Natural killer cell (primary cell): Measurements from ENCODE around the gene SHANK3. TPM values are rescaled to one million over a fixed set of nuclear protein-coding genes. Genes with fewer than 3 reads are reported as not detected.

Source experiments
- ATAC-seq, 3 donors: fragments of 150-1000 bp in 2 of 3; fragments of 200-7000 bp in 1 of 3; cut with Tn5 transposase; 1 replicate in 1 of 3; 2 replicates in 2 of 3; pipeline ENCODE4 v1.10.0; 2021; ENCODE audit warnings: mild to moderate bottlenecking in 2 of 3, moderate library complexity in 2 of 3
- DNase-seq, 2 donors: peaks; one replicate each; pipeline versions ENCODE4 v3.0.0 to v3.0.0-alpha.2; 2013 to 2021; ENCODE audit warnings: mixed read lengths in 1 of 2
- H3K27ac ChIP-seq: one replicate; pipeline ENCODE4 v1.5.1; 2013; ENCODE audit warnings: mild to moderate bottlenecking, low read length
- H3K27me3 ChIP-seq: one replicate; pipeline ENCODE4 v1.6.1; 2013; ENCODE audit warnings: low read length; ENCODE audit not compliant: control insufficient read depth, insufficient read depth
- H3K36me3 ChIP-seq: one replicate; pipeline ENCODE4 v1.6.1; 2013; ENCODE audit warnings: low read length; ENCODE audit not compliant: control insufficient read depth, insufficient read depth
- H3K4me1 ChIP-seq: one replicate; pipeline ENCODE4 v1.6.1; 2013; ENCODE audit warnings: low read length; ENCODE audit not compliant: control insufficient read depth, insufficient read depth
- H3K4me3 ChIP-seq: one replicate; pipeline ENCODE4 v1.5.1; 2013; ENCODE audit warnings: low read length
- H3K9me3 ChIP-seq: one replicate; pipeline ENCODE4 v1.6.1; 2013; ENCODE audit warnings: low read length; ENCODE audit not compliant: control insufficient read depth, insufficient read depth
- H3K27ac Mint-ChIP-seq, 2 donors: one replicate each; pipeline ENCODE4 v1.8.0; 2022; ENCODE audit warnings: mild to moderate bottlenecking in 2 of 2, mixed read lengths in 2 of 2, moderate library complexity in 1 of 2
- H3K27me3 Mint-ChIP-seq, 2 donors: one replicate each; pipeline ENCODE4 v1.8.0; 2022; ENCODE audit warnings: low read depth in 2 of 2, mixed read lengths in 2 of 2
- H3K36me3 Mint-ChIP-seq: one replicate; pipeline ENCODE4 v1.8.0; 2022; ENCODE audit warnings: mixed read lengths
- H3K4me1 Mint-ChIP-seq, 2 donors: one replicate each; pipeline ENCODE4 v1.8.0; 2022; ENCODE audit warnings: mixed read lengths in 2 of 2
- H3K4me3 Mint-ChIP-seq: one replicate; pipeline ENCODE4 v1.8.0; 2022; ENCODE audit warnings: mild to moderate bottlenecking, moderate library complexity, mixed read lengths
- H3K9me3 Mint-ChIP-seq, 2 donors: one replicate each; pipeline ENCODE4 v1.8.0; 2022; ENCODE audit warnings: mixed read lengths in 2 of 2
- WGBS: methylation state at CpG from one replicate; pipeline ENCODE4 v1.1.7; 2013; ENCODE audit warnings: missing lambda C conversion rate; ENCODE audit not compliant: insufficient coverage; 5-methylcytosine and 5-hydroxymethylcytosine counted together
- intact Hi-C: fragments of 100-400 bp; cut with micrococcal nuclease; formaldehyde crosslinking; loops from one replicate; pipeline ENCODE4 v1.14.2; 2022
- total RNA-seq, 4 donors: library from RNA; stranded (reverse); fragments of 120-200 nt in 1 of 4; gene quantifications; one replicate each; pipeline versions ENCODE4 v1.2.3 to v1.2.4, GENCODE V29; 2013 to 2022
- TF ChIP-seq, protein P1 (sequence below): fragments of 200-600 bp; IDR thresholded peaks from one replicate; pipeline ENCODE4 v1.8.0; 2022; ENCODE audit warnings: antibody characterized with exemption

The SHANK3 gene
- total RNA-seq, 3 donors from 2014 or later (not counting 1 experiment from before 2014, with no cell fraction given), result 0.07 TPM; not detected in 2

DNA sequence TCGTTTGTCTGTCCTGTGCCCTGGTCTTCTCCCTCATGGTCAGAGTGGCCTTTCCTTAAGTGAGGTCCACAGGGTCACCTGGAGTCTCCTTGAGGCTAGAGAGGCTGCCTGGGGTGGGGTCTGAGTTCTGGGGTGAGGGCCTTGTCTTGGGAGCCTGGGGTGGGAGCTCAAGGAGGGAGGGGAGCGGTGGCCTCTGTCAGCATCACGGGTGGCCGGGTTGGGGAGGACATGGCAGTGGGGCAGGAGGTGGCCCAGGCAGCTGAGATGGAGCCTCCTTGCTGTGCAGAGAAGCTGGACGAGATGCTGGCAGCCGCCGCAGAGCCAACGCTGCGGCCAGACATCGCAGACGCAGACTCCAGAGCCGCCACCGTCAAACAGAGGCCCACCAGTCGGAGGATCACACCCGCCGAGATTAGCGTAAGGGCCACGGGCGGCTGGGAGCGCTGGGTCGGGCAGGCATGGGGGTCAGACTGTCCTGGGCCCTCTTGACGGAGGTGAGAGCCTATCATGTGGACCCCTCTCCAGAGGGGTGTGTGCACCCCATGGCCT lies 42.1 kb downstream of the SHANK3 start:
- 92% methylated on average over 22 of the region's 22 CpGs for WGBS
- Mint-ChIP-seq H3K27me3 (no peaks in the 10 kb centered on the region), H3K36me3 (no peaks in the 10 kb centered on the region), H3K4me1 (no peaks in the 10 kb centered on the region), H3K4me3 (no peak overlapping the region), H3K27ac (no peak overlapping the region), H3K9me3 (no peaks in the 10 kb centered on the region)
- Histone ChIP-seq H3K27ac (no peak overlapping the region), H3K36me3 (no peaks in the 10 kb centered on the region), H3K27me3 (no peaks in the 10 kb centered on the region), H3K9me3 (no peaks in the 10 kb centered on the region), H3K4me1 (no peaks in the 10 kb centered on the region), H3K4me3 (no peak overlapping the region)
- TF ChIP-seq, protein P1, sequence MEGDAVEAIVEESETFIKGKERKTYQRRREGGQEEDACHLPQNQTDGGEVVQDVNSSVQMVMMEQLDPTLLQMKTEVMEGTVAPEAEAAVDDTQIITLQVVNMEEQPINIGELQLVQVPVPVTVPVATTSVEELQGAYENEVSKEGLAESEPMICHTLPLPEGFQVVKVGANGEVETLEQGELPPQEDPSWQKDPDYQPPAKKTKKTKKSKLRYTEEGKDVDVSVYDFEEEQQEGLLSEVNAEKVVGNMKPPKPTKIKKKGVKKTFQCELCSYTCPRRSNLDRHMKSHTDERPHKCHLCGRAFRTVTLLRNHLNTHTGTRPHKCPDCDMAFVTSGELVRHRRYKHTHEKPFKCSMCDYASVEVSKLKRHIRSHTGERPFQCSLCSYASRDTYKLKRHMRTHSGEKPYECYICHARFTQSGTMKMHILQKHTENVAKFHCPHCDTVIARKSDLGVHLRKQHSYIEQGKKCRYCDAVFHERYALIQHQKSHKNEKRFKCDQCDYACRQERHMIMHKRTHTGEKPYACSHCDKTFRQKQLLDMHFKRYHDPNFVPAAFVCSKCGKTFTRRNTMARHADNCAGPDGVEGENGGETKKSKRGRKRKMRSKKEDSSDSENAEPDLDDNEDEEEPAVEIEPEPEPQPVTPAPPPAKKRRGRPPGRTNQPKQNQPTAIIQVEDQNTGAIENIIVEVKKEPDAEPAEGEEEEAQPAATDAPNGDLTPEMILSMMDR, result no peak
- ATAC-seq, result no peak
- DNase-seq, result no peak
- intact Hi-C loops, result no loop called here

DNA sequence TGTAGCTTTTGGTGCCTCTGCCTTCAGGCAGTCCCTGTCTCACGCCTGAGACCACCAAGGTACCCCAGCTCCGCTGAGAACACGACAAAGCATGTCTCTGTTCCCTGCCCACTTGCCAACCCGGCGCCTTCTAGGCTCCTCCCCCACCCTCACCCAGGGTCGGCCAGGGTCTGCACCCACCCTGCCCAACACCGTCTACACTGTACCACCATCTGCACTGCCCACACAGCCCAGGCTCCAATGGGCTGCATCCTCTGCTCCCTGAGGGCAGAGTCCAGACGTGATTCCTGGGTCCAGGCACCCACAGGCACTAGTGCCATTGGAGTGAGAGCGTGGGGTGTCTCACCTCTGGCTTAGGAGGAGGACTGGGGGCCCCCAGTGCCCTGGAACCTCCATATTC lies 42.6 kb downstream of the SHANK3 start:
- no peaks in the 10 kb centered on the region for H3K27me3 ChIP-seq
- H3K4me1 ChIP-seq, result no peaks in the 10 kb centered on the region
- no peaks in the 10 kb centered on the region for H3K36me3 ChIP-seq
- H3K36me3 Mint-ChIP-seq, result no peaks in the 10 kb centered on the region
- no peak overlapping the region for H3K4me3 Mint-ChIP-seq
- H3K4me3 ChIP-seq, result no peak overlapping the region
- no peak overlapping the region for H3K27ac ChIP-seq
- H3K4me1 Mint-ChIP-seq, result no peaks in the 10 kb centered on the region
- intact Hi-C loops, result no loop called here
- no peaks in the 10 kb centered on the region for H3K9me3 ChIP-seq
- 90% methylated on average over 9 of the region's 9 CpGs for WGBS
- ATAC-seq, result peak in 1 of 3 donors; percentile 15
- no peak for DNase-seq
- no peaks in the 10 kb centered on the region for H3K27me3 Mint-ChIP-seq
- no peaks in the 10 kb centered on the region for H3K9me3 Mint-ChIP-seq
- H3K27ac Mint-ChIP-seq, result no peak overlapping the region
- TF ChIP-seq, protein P1, result no peak

DNA sequence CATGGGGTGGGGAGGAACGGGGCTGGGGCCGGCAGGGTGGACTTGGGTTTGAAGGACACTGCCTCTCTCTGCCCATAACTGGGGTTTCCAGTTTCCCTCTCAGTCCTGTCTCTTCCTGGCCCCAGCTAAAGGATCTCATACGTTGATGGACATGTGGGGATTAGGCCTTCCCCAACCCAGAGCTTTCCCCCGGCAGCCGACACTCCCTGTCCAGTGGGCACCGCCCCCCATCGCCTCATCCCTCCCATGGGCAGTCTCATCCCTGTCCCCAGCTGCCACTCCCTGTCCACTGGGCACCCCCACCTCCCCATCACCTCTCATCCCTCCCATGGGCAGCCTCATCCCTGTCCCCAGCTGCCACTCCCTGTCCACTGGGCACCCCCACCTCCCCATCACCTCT lies 43.2 kb downstream of the SHANK3 start:
- Mint-ChIP-seq H3K4me3 (no peak overlapping the region), H3K27me3 (no peaks in the 10 kb centered on the region), H3K36me3 (no peaks in the 10 kb centered on the region), H3K9me3 (no peaks in the 10 kb centered on the region), H3K4me1 (no peaks in the 10 kb centered on the region), H3K27ac (no peak overlapping the region)
- no peak for DNase-seq
- no peak for ATAC-seq
- intact Hi-C loops, result no loop called here
- WGBS, result 87% methylated on average over 7 of the region's 7 CpGs
- no peak overlapping the region for H3K4me3 ChIP-seq
- H3K27me3 ChIP-seq, result no peaks in the 10 kb centered on the region
- no peaks in the 10 kb centered on the region for H3K9me3 ChIP-seq
- no peak overlapping the region for H3K27ac ChIP-seq
- no peaks in the 10 kb centered on the region for H3K36me3 ChIP-seq
- no peaks in the 10 kb centered on the region for H3K4me1 ChIP-seq
- TF ChIP-seq, protein P1, result no peak
